OCI-LY7 (cell line): ENCODE results near the gene DUSP18. TPM values are rescaled to one million over a fixed set of nuclear protein-coding genes. Genes with fewer than 3 reads are reported as not detected.
"Not testable (repeated sequence)": the region's sequence is repeated elsewhere in the genome, so short reads cannot be mapped to it uniquely, and the experiment has no call there.

Experiments
- BruUV-seq: library from RNA; stranded (reverse); fragments of 400-500 nt; replicated peaks from 2 replicates; lab custom pipeline; 2021; lab: Mats Ljungman, UMichigan
- CTCF ChIA-PET: fragments of 300-600 bp; sonication (Branson Sonifier 250); formaldehyde crosslinking; loops from one replicate; lab custom pipeline; 2022; ENCODE audit warnings: antibody characterized with exemption; ENCODE audit not compliant: unreplicated experiment; lab: Charles Lee
- POLR2A ChIA-PET: fragments of 300-600 bp; sonication (Branson Sonifier 250); formaldehyde crosslinking; loops from one replicate; lab custom pipeline; 2022; ENCODE audit warnings: antibody characterized with exemption; lab: Charles Lee
- DNase-seq: peaks from one replicate; pipeline ENCODE4 v3.0.0-alpha.2; 2015; ENCODE audit warnings: low spot score
- H2AFZ ChIP-seq: fragments of 200-600 bp; sonication (generic), shearing (Covaris generic); 2 replicates; pipeline ENCODE4 v1.6.1; 2014; ENCODE audit warnings: mild to moderate bottlenecking, antibody characterized with exemption, low read length, moderate library complexity
- H3K27ac ChIP-seq: fragments of 200-600 bp; sonication (generic); 2 replicates; pipeline ENCODE4 v1.5.1; 2014; ENCODE audit warnings: mixed run types, low read depth, mild to moderate bottlenecking, moderate library complexity, low read length, inconsistent platforms; ENCODE audit not compliant: poor library complexity, severe bottlenecking
- H3K36me3 ChIP-seq: fragments of 200-600 bp; sonication (generic); 2 replicates; pipeline ENCODE4 v1.6.1; 2014; ENCODE audit warnings: mild to moderate bottlenecking, antibody characterized with exemption, low read length, moderate library complexity, mixed read lengths; ENCODE audit not compliant: insufficient read depth
- H3K4me1 ChIP-seq: fragments of 200-600 bp; sonication (generic); 2 replicates; pipeline ENCODE4 v1.5.1; 2014; ENCODE audit warnings: mild to moderate bottlenecking, low read length; ENCODE audit not compliant: insufficient read depth, poor library complexity, severe bottlenecking
- H3K4me2 ChIP-seq: fragments of 200-600 bp; sonication (generic); 2 replicates; pipeline ENCODE4 v1.6.1; 2014; ENCODE audit warnings: mild to moderate bottlenecking, low read length
- H3K4me3 ChIP-seq: fragments of 200-600 bp; sonication (generic); 2 replicates; pipeline ENCODE4 v1.5.1; 2014; ENCODE audit warnings: mild to moderate bottlenecking, low read depth, low read length; ENCODE audit not compliant: poor library complexity, severe bottlenecking
- H3K79me2 ChIP-seq: fragments of 200-600 bp; sonication (generic); 2 replicates; pipeline ENCODE4 v1.6.1; 2016; ENCODE audit warnings: low read depth, mild to moderate bottlenecking, low read length, moderate library complexity, mixed read lengths; ENCODE audit not compliant: insufficient read depth
- H3K9me2 ChIP-seq: fragments of 200-600 bp; sonication (generic); 2 replicates; pipeline ENCODE4 v1.6.1; 2016; ENCODE audit warnings: mild to moderate bottlenecking, low read length, mixed read lengths; ENCODE audit not compliant: insufficient read depth
- H3K9me3 ChIP-seq: fragments of 200-600 bp; sonication (generic); 2 replicates; pipeline ENCODE4 v1.6.1; 2014; ENCODE audit warnings: mild to moderate bottlenecking, mixed run types, low read length, mixed read lengths
- H4K20me1 ChIP-seq: fragments of 200-600 bp; sonication (generic); 2 replicates; pipeline ENCODE4 v1.6.1; 2014; ENCODE audit warnings: mild to moderate bottlenecking, antibody characterized with exemption, low read length, moderate library complexity, mixed read lengths; ENCODE audit not compliant: insufficient read depth
- EZH2phosphoT487 ChIP-seq: fragments of 200-600 bp; sonication (generic); IDR thresholded peaks from 2 replicates; pipeline ENCODE4 v1.6.1; 2018; ENCODE audit warnings: low read depth, borderline replicate concordance, mild to moderate bottlenecking, mixed run types, antibody characterized with exemption, low read length, moderate library complexity, mixed read lengths
- intact Hi-C: fragments of 100-400 bp; cut with micrococcal nuclease; formaldehyde crosslinking; loops from one replicate; pipeline ENCODE4 v1.10.0; 2022; ENCODE audit not compliant: unreplicated experiment
- total RNA-seq, 2 experiments: library from RNA; depleted of rRNA in 1 of 2; stranded (reverse); fragments of >200 nt in 1 of 2; shearing (Covaris generic) in 1 of 2; gene quantifications; 2 replicates each; pipeline ENCODE4 v1.2.3, GENCODE V29; 2014 to 2022
- TF ChIP-seq, protein P1 (sequence below): fragments of 200-600 bp; sonication (generic); conservative IDR thresholded peaks from 2 replicates; pipeline ENCODE4 v1.5.1; 2014; ENCODE audit warnings: mild to moderate bottlenecking, antibody characterized with exemption, low read length, moderate library complexity, mixed read lengths

The DUSP18 gene
- total RNA-seq, 2 experiments from 2014 or later: 5.0 to 6.4 TPM

DNA sequence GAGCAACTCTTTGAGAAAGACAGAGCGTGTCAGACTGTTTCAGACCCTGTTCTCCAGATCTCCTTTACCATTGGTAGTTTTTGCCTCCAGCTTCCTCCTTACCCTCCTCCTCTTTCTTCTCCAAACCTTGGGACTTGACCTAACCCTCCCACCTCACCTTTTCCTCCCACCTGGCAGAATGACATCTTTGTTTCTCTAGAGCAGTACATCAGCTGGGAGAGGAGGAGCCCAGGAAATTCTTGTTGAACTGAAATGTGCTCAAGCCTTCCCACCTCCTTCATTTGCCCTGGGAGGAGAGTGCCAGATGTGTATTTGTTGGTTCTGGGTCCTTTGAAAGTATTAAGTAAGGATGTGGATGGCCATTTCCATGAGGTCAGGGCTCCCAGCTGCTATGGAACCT lies 44.4 kb upstream of the DUSP18 start:
- Histone ChIP-seq H3K4me2 (no peak overlapping the region), H2AFZ (no peak overlapping the region), H4K20me1 (no peaks in the 10 kb centered on the region), H3K27ac (no peak overlapping the region), H3K36me3 (no peaks in the 10 kb centered on the region), H3K4me3 (no peak overlapping the region), H3K79me2 (no peaks in the 10 kb centered on the region), H3K9me2 (no peaks in the 10 kb centered on the region), H3K9me3 (no peaks in the 10 kb centered on the region), H3K4me1 (no peaks in the 10 kb centered on the region)
- BruUV-seq: no TSS peak
- intact Hi-C loops: no loop called here
- POLR2A ChIA-PET: no interaction called here
- TF ChIP-seq, protein P1, sequence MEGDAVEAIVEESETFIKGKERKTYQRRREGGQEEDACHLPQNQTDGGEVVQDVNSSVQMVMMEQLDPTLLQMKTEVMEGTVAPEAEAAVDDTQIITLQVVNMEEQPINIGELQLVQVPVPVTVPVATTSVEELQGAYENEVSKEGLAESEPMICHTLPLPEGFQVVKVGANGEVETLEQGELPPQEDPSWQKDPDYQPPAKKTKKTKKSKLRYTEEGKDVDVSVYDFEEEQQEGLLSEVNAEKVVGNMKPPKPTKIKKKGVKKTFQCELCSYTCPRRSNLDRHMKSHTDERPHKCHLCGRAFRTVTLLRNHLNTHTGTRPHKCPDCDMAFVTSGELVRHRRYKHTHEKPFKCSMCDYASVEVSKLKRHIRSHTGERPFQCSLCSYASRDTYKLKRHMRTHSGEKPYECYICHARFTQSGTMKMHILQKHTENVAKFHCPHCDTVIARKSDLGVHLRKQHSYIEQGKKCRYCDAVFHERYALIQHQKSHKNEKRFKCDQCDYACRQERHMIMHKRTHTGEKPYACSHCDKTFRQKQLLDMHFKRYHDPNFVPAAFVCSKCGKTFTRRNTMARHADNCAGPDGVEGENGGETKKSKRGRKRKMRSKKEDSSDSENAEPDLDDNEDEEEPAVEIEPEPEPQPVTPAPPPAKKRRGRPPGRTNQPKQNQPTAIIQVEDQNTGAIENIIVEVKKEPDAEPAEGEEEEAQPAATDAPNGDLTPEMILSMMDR: no peak
- no peak for TF ChIP-seq EZH2phosphoT487
- DNase-seq: no peak
- CTCF ChIA-PET: no interaction called here

DNA sequence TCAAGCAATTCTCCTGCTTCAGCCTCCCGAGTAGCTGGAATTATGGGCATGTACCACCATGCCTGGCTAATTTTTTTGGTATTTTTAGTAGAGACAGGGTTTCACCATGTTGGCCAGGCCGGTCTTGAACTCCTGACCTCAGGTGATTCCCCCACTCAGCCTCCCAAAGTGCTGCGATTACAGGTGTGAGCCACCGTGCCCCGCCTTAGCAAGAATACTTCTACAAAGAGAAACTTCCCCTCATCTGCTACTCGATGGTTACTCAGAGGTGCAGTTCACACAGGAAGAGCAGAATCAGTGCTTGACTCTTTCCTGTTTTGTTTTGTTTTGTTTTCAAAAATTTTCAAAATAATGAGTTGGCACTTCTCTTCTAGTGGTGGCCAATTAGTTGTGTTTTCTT lies 42.3 kb upstream of the DUSP18 start:
- intact Hi-C loops, CTCF ChIA-PET, H3K9me2 ChIP-seq, H3K36me3 ChIP-seq, H4K20me1 ChIP-seq, H3K4me1 ChIP-seq, BruUV-seq, DNase-seq, H3K27ac ChIP-seq, H2AFZ ChIP-seq, H3K79me2 ChIP-seq, H3K9me3 ChIP-seq, H3K4me2 ChIP-seq, H3K4me3 ChIP-seq: not testable (repeated sequence)
- POLR2A ChIA-PET: interaction anchor here (0.6 kb wide), 1 partner anchor 199 kb away, joined by 4 read pairs; no protein-coding TSS in a partner anchor

DNA sequence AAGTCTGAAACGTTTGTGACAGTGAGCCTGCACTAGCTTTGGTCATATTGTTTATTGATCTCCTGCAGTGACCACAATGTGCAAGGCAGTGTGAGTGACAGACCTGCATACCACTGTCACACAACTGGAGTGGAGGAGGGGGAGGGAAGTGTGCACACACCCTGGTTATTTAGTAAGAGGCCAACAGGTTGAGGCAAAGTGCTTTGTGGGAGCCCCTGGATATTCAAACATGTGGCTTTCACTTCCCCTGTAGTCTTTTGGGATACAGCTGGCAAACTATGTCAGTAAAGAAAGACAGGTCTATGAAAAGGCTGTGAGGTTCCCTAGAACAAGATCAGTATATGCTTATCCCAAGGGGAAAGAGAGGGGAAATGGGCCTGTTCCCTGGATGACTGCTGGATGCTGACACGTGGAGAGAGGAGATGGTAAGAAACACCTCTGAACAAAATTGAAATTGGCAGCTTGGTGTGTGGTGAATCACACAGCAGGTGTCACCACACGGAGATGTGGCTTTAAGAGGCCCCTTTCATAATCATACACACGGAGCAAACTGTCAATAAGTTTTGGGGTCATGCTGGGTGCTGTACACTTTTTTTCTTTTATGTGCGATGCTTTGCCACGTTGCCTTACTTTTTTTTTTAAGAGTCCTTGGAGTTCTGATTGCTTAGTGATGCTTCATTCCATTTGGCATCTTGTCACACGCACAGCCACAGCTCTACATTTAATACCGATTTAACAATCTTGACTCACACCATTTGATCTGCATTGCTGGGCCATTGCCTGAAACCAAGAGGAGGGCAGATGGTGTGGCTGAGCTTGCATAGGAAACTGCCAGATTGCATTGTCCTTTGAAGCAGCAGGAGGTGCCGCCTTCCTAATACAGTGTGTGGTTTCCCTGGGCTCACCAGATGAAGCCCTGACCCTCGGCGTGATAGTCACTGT lies 38.3 kb upstream of the DUSP18 start:
- Histone ChIP-seq H2AFZ (no peak overlapping the region), H4K20me1 (no peaks in the 10 kb centered on the region), H3K79me2 (no peaks in the 10 kb centered on the region), H3K9me3 (no peaks in the 10 kb centered on the region), H3K27ac (no peak overlapping the region), H3K36me3 (no peaks in the 10 kb centered on the region), H3K4me3 (no peak overlapping the region), H3K9me2 (no peaks in the 10 kb centered on the region), H3K4me2 (peak overlapping the region; percentile 27), H3K4me1 (peaks cover 8% of the 10 kb centered on the region)
- ChIA-PET POLR2A (no interaction called here), CTCF (no interaction called here)
- no TSS peak for BruUV-seq
- TF ChIP-seq, protein P1: no peak
- no peak for TF ChIP-seq EZH2phosphoT487
- intact Hi-C loops: no loop called here
- DNase-seq: peak; percentile 5
